MM.1S (cell line): ENCODE results near the gene NOP10.

ENCODE experiments used
- EZH2 ChIP-seq: fragments of 300-600 bp; sonication (generic); optimal IDR thresholded peaks from 2 replicates; pipeline ENCODE3; 2017; ENCODE audit warnings: low read depth, mild to moderate bottlenecking, antibody characterized with exemption, low read length, mixed read lengths
- EZH2phosphoT487 ChIP-seq: fragments of 300-600 bp; sonication (generic); IDR thresholded peaks from 2 replicates; pipeline ENCODE4 v1.6.1; 2018; ENCODE audit warnings: antibody characterized with exemption, low read length
- TF ChIP-seq, protein P1 (sequence below): fragments of 300-600 bp; sonication (generic); IDR thresholded peaks from 2 replicates; pipeline ENCODE4 v1.5.1; 2016; ENCODE audit warnings: antibody characterized with exemption, low read length, mixed read lengths

DNA sequence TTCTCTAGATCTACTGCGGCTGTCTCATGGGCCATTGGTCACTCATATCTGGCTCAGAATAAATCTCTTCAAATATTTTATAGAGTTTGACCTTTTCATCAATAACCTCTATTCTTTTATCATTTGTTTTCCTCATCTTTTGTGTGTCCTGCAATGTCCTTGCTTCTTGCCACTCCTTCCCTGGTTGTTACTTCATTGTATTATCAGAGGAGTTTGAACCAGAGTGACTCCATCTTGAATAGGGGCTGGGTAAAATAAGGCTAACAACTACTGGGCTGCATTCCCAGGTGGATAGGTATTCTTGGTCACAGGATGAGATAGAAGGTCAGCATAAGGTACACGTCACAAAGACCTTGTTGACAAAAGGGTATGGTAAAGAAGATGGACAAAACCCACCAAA lies 33.9 kb upstream of the NOP10 start:
- TF ChIP-seq, protein P1, sequence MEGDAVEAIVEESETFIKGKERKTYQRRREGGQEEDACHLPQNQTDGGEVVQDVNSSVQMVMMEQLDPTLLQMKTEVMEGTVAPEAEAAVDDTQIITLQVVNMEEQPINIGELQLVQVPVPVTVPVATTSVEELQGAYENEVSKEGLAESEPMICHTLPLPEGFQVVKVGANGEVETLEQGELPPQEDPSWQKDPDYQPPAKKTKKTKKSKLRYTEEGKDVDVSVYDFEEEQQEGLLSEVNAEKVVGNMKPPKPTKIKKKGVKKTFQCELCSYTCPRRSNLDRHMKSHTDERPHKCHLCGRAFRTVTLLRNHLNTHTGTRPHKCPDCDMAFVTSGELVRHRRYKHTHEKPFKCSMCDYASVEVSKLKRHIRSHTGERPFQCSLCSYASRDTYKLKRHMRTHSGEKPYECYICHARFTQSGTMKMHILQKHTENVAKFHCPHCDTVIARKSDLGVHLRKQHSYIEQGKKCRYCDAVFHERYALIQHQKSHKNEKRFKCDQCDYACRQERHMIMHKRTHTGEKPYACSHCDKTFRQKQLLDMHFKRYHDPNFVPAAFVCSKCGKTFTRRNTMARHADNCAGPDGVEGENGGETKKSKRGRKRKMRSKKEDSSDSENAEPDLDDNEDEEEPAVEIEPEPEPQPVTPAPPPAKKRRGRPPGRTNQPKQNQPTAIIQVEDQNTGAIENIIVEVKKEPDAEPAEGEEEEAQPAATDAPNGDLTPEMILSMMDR, result no peak
- TF ChIP-seq EZH2 (no peak), EZH2phosphoT487 (no peak)
